K562 (cell line): Measurements from ENCODE around the gene HECW1. TPM values are rescaled to one million over a fixed set of nuclear protein-coding genes. Genes with fewer than 3 reads are reported as not detected.

ENCODE experiments used
- ATAC-seq: fragments of 200-7000 bp; cut with Tn5 transposase; 3 replicates; pipeline ENCODE4 v1.9.1; 2020; ENCODE audit warnings: moderate library complexity
- BruUV-seq: library from RNA; stranded (reverse); fragments of 400-500 nt; replicated peaks from 2 replicates; lab custom pipeline; 2021; lab: Mats Ljungman, UMichigan
- CTCF ChIA-PET: fragments of 300-600 bp; formaldehyde crosslinking; extraction: SDS; loops from one replicate; lab custom pipeline; 2021; ENCODE audit warnings: low intra/inter-chr PET ratio; lab: Yijun Ruan, JAX
- POLR2A ChIA-PET: fragments of 300-600, 350-650 bp; sonication (Branson Sonifier 250); formaldehyde crosslinking; extraction: SDS; loops from one replicate; lab custom pipeline; 2021; ENCODE audit warnings: antibody characterized with exemption, inconsistent platforms; lab: Yijun Ruan, JAX
- DNase-seq, 4 experiments: peaks; one replicate each; pipeline versions ENCODE4 v3.0.0 to v3.0.0-alpha.2; 2011 to 2018; ENCODE audit warnings: low spot score in 3 of 4, mixed read lengths in 3 of 4; ENCODE audit errors: extremely low read depth in 1 of 4
- FAIRE-seq: peaks from 2 replicates; lab custom pipeline; 2011; peaks lifted over from hg19 to GRCh38; lab: Jason Lieb, UNC
- H2AFZ ChIP-seq: 2 replicates; pipeline ENCODE4 v1.6.0; 2011; ENCODE audit warnings: low read depth, low read length, control low read depth, inconsistent platforms
- H3K27ac ChIP-seq: fragments of 200-600 bp; 3 replicates; pipeline ENCODE4 v1.8.0; 2011; ENCODE audit warnings: low read depth, mild to moderate bottlenecking, control low read depth, inconsistent platforms, low read length, moderate library complexity, mixed read lengths; ENCODE audit errors: extremely low read depth
- H3K27me3 ChIP-seq, 2 experiments: fragments of 300-600 bp in 1 of 2; 2 replicates in 1 of 2; 3 replicates in 1 of 2; pipeline versions ENCODE4 v1.6.0 to v1.8.0; 2011; ENCODE audit warnings: inconsistent platforms in 2 of 2, low read length in 2 of 2, mild to moderate bottlenecking in 1 of 2, mixed read lengths in 1 of 2, moderate library complexity in 1 of 2; ENCODE audit not compliant: control insufficient read depth in 2 of 2, insufficient read depth in 2 of 2
- H3K36me3 ChIP-seq: fragments of 300-600 bp; 3 replicates; pipeline ENCODE4 v1.8.0; 2011; ENCODE audit warnings: mild to moderate bottlenecking, low read length, inconsistent platforms; ENCODE audit not compliant: control insufficient read depth, insufficient read depth
- H3K4me1 ChIP-seq, 2 experiments: fragments of 200-600 bp in 1 of 2; replicated peaks in 1 of 2; 2 replicates in 1 of 2; 3 replicates in 1 of 2; pipeline versions ENCODE4 v1.5.1 to v1.8.0; 2011; ENCODE audit warnings: inconsistent platforms in 2 of 2, low read length in 2 of 2, mild to moderate bottlenecking in 1 of 2, mixed read lengths in 1 of 2, moderate library complexity in 1 of 2; ENCODE audit not compliant: control insufficient read depth in 2 of 2, insufficient read depth in 2 of 2
- H3K4me2 ChIP-seq: 2 replicates; pipeline ENCODE4 v1.6.1; 2011; ENCODE audit warnings: low read length, control low read depth, inconsistent platforms, mixed read lengths; ENCODE audit not compliant: insufficient read depth
- H3K4me3 ChIP-seq: fragments of 200-600 bp; sonication (generic), shearing (Covaris generic); 2 replicates; pipeline ENCODE4 v1.5.1; 2016; ENCODE audit warnings: control low read depth, inconsistent platforms
- H3K79me2 ChIP-seq: fragments of 200-600 bp; 3 replicates; pipeline ENCODE4 v1.8.0; 2011; ENCODE audit warnings: low read length, inconsistent platforms; ENCODE audit not compliant: control insufficient read depth, insufficient read depth
- H3K9ac ChIP-seq, 2 experiments: 2 replicates each; pipeline versions ENCODE4 v1.6.0 to v1.6.1; 2011; ENCODE audit warnings: low read depth in 2 of 2, low read length in 2 of 2, control low read depth in 1 of 2, inconsistent platforms in 1 of 2, mild to moderate bottlenecking in 1 of 2, mixed read lengths in 1 of 2; ENCODE audit not compliant: insufficient read depth in 1 of 2
- H3K9me1 ChIP-seq: one replicate; pipeline ENCODE4 v1.6.0; 2011; ENCODE audit warnings: inconsistent platforms, mild to moderate bottlenecking, low read length, moderate library complexity; ENCODE audit not compliant: control insufficient read depth, insufficient read depth
- H3K9me3 ChIP-seq: replicated peaks from 2 replicates; pipeline ENCODE4 v1.5.1; 2011; ENCODE audit warnings: low read depth, low read length, inconsistent platforms; ENCODE audit not compliant: control insufficient read depth, insufficient read depth
- H4K20me1 ChIP-seq: replicated peaks from 2 replicates; pipeline ENCODE4 v1.6.1; 2011; ENCODE audit warnings: low read length, inconsistent platforms, mixed read lengths; ENCODE audit not compliant: control insufficient read depth, insufficient read depth
- HMBOX1 ChIP-seq: sonication (generic); IDR thresholded peaks from 2 replicates; pipeline ENCODE4 v1.6.1; 2016
- RNF219 ChIP-seq: fragments of 250-450 bp; sonication (Bioruptor Pico); IDR thresholded peaks from 2 replicates; pipeline ENCODE4 v1.5.0; 2022; ENCODE audit warnings: mild to moderate bottlenecking
- WGBS: fragments of 100-300 bp; shearing (Covaris generic); methylation state at CpG from one replicate; pipeline ENCODE4 v1.1.6; 2016; ENCODE audit warnings: low coverage, mixed read lengths; ENCODE audit not compliant: insufficient coverage; ENCODE audit errors: missing lambda C conversion rate; 5-methylcytosine and 5-hydroxymethylcytosine counted together
- in situ Hi-C: fragments of 300-500 bp; cut with MboI; formaldehyde crosslinking; loops from 4 replicates; pipeline ENCODE4 v1.15.0; 2018; ENCODE audit warnings: inconsistent platforms, mixed read lengths
- intact Hi-C: fragments of 100-400 bp; cut with micrococcal nuclease; formaldehyde crosslinking; loops from 2 replicates; pipeline ENCODE4 v1.14.2; 2022
- polyA plus RNA-seq, 8 experiments: library from polyadenylated mRNA; depleted of rRNA in 4 of 8; stranded (reverse) in 5 of 8; unstranded in 3 of 8; fragments of >200 nt; fragmentation: Nextera tagmentation in 2 of 8; fragmentation: Illumina TruSeq in 1 of 8; extraction: Ambion mirVana in 2 of 8; extraction: Trizol in 1 of 8; gene quantifications; 2 replicates each; pipeline versions ENCODE4 v1.2.1 to v1.2.3, GENCODE V29; 2011 to 2014; ENCODE audit warnings: inconsistent platforms in 1 of 8, missing spikeins in 1 of 8
- total RNA-seq, 7 experiments: library from RNA; depleted of rRNA in 6 of 7; stranded (reverse); fragments of >200 nt in 6 of 7; fragmentation: Illumina TruSeq in 2 of 7; extraction: Trizol in 2 of 7; gene quantifications; 2 replicates each; pipeline versions ENCODE4 v1.2.1 to v1.2.3, GENCODE V29; 2011 to 2021; ENCODE audit warnings: low replicate concordance in 1 of 7

Gene HECW1
- total and polyA plus RNA-seq, 9 of the 15 experiments (the other 6 are each of a cell fraction or from before 2014, with no cell fraction given), result 0.07 to 0.31 (median 0.13) TPM; not detected in 4

- H3K9me3 ChIP-seq, result no peaks in the 10 kb centered on the region
- H3K27me3 ChIP-seq, result no peaks in the 10 kb centered on the region
- 9% methylated on average over 6 of the region's 6 CpGs for WGBS
- peak overlapping the region; percentile 77 for H3K4me2 ChIP-seq
- BruUV-seq, result no TSS peak
- no peaks in the 10 kb centered on the region for H3K36me3 ChIP-seq
- FAIRE-seq (peak; percentile 89), ATAC-seq (peak; percentile 81), DNase-seq (peak in 2 of 4 experiments; percentile 16 to 68)
- H2AFZ ChIP-seq, result peak overlapping the region; percentile 95
- peak overlapping the region; percentile 65 for H3K27ac ChIP-seq
- no peaks in the 10 kb centered on the region for H4K20me1 ChIP-seq
- ChIA-PET POLR2A (interaction anchor here (1.3 kb wide), 1 partner anchor 141 kb away, joined by 3 read pairs; the partner anchor contains the start of genes MRPL32 and PSMA2), CTCF (no interaction called here)
- peak overlapping the region in 1 of 2 experiments; percentile 55; a peak in 2 of 4 replicates for H3K9ac ChIP-seq
- H3K4me1 ChIP-seq, result peaks cover 4 to 13% of the 10 kb centered on the region in 2 experiments; a peak in 4 of 5 replicates
- in situ Hi-C loops, result no loop called here
- H3K4me3 ChIP-seq, result no peak overlapping the region
- intact Hi-C loops, result loop anchor here (2.0 kb wide), 1 partner anchor 32 kb away; no protein-coding TSS in a partner anchor
- TF ChIP-seq RNF219 (CRISPR knock-in tag) (no peak), HMBOX1 (0 out of 2 replicates have a peak, but pooled peaks have one; percentile 28)
- no peaks in the 10 kb centered on the region for H3K79me2 ChIP-seq
- no peaks in the 10 kb centered on the region for H3K9me1 ChIP-seq
Measured at GRCh38 chr7:43072530-43072929, 39.9 kb upstream of the HECW1 start.
